HEK293T (cell line): ENCODE data around the gene SH3PXD2B.

Experiments used
- CTCF ChIA-PET: fragments of 350-600 bp; formaldehyde crosslinking; extraction: SDS; loops from one replicate; lab custom pipeline; 2021; ENCODE audit warnings: antibody characterized with exemption, inconsistent platforms; lab: Yijun Ruan, JAX
- POLR2A ChIA-PET: fragments of 350-600 bp; formaldehyde crosslinking; extraction: SDS; loops from one replicate; lab custom pipeline; 2020; ENCODE audit warnings: antibody characterized with exemption, inconsistent platforms; lab: Yijun Ruan, JAX
- DNase-seq: peaks from one replicate; pipeline ENCODE4 v3.0.0; 2012; ENCODE audit warnings: mixed read lengths; ENCODE audit errors: extremely low spot score
- ARNT ChIP-seq: fragments of 450-650 bp; IDR thresholded peaks from 2 replicates; pipeline ENCODE4 v1.6.1; 2017; ENCODE audit warnings: mild to moderate bottlenecking
- BHLHE40 ChIP-seq: fragments of 450-650 bp; IDR thresholded peaks from 2 replicates; pipeline ENCODE4 v1.6.1; 2016; ENCODE audit warnings: mild to moderate bottlenecking, moderate library complexity, borderline replicate concordance
- CTBP1 ChIP-seq: fragments of 450-650 bp; IDR thresholded peaks from 2 replicates; pipeline ENCODE4 v1.6.1; 2016; ENCODE audit warnings: borderline replicate concordance
- ELF4 ChIP-seq: fragments of 450-650 bp; IDR thresholded peaks from 2 replicates; pipeline ENCODE4 v1.6.1; 2017; ENCODE audit warnings: antibody characterized with exemption
- FOXA1 ChIP-seq: fragments of 450-650 bp; IDR thresholded peaks from 2 replicates; pipeline ENCODE4 v1.6.1; 2016; ENCODE audit warnings: mild to moderate bottlenecking
- FOXK2 ChIP-seq: fragments of 450-650 bp; IDR thresholded peaks from 2 replicates; pipeline ENCODE4 v1.6.1; 2016; ENCODE audit warnings: mild to moderate bottlenecking
- FOXM1 ChIP-seq: fragments of 450-650 bp; IDR thresholded peaks from 2 replicates; pipeline ENCODE4 v1.6.1; 2017; ENCODE audit warnings: mild to moderate bottlenecking, borderline replicate concordance
- HDGF ChIP-seq: fragments of 450-650 bp; IDR thresholded peaks from 2 replicates; pipeline ENCODE4 v1.6.1; 2017; ENCODE audit warnings: antibody characterized with exemption, borderline replicate concordance
- L3MBTL2 ChIP-seq: fragments of 450-650 bp; conservative IDR thresholded peaks from 2 replicates; pipeline ENCODE4 v1.6.1; 2016; ENCODE audit warnings: mild to moderate bottlenecking
- LEF1 ChIP-seq: fragments of 450-650 bp; IDR thresholded peaks from 2 replicates; pipeline ENCODE4 v1.6.1; 2017; ENCODE audit warnings: mild to moderate bottlenecking, borderline replicate concordance
- NFRKB ChIP-seq: fragments of 450-650 bp; IDR thresholded peaks from 2 replicates; pipeline ENCODE4 v1.6.1; 2016; ENCODE audit warnings: mild to moderate bottlenecking, moderate library complexity
- SP1 ChIP-seq: fragments of 450-650 bp; IDR thresholded peaks from 2 replicates; pipeline ENCODE4 v1.6.1; 2017
- SUZ12 ChIP-seq: fragments of 450-650 bp; IDR thresholded peaks from 2 replicates; pipeline ENCODE4 v1.6.1; 2016; ENCODE audit warnings: mild to moderate bottlenecking
- TARDBP ChIP-seq: fragments of 450-650 bp; IDR thresholded peaks from 2 replicates; pipeline ENCODE4 v1.6.1; 2016
- ZNF384 ChIP-seq: fragments of 450-650 bp; IDR thresholded peaks from 2 replicates; pipeline ENCODE4 v1.6.1; 2016
- TF ChIP-seq, protein P1 (sequence below): fragments of 450-650 bp; IDR thresholded peaks from 2 replicates; pipeline ENCODE4 v1.6.1; 2016

The SH3PXD2B gene

DNA sequence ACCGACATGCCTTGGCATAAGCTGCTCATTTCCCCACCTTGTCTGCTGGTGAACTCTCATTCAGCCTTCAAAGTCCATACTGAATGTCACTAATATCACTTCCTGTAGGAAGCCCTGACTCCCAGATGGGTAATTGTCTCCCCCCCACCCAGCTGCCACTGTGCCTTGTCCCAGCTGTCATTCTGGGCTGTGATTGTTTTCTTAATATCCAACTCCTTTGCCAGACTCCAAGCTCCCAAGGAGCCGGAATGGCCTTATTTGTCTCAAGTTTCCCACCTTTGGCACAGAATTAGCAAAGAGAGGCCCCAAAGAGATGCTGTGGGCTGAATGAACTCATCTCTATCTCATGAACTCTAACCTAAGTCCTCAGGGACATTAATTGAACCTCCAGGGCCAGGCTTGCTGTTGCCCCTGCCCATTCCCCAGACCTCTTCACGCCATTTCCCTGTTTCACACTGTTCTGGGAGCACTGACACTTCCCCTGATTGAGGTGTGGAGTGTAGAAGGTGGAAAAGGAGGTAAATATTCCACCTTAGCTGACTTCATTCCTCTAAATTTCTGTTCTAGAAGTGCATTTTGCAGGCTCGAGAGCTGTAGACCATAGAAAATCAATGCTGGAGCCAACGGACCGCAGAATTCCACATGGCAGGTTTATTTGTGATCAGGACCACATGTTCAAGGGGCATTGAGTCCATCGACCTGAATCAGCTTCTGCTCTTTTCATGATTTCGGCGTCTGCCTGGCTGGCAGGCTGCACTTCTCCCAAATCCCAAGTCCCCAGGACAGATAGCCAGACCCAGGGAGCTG lies 4.9 kb upstream of the SH3PXD2B start:
- ChIA-PET POLR2A (no interaction called here), CTCF (interaction anchor here (0.8 to 2.5 kb wide), 2 partner anchors 8 to 21 kb away, joined by 3 to 14 read pairs; no protein-coding TSS in a partner anchor)
- no peak for DNase-seq
- no peak for TF ChIP-seq FOXA1
- no peak for TF ChIP-seq SP1
- TF ChIP-seq TARDBP: no peak
- no peak for TF ChIP-seq HDGF
- TF ChIP-seq, protein P1, sequence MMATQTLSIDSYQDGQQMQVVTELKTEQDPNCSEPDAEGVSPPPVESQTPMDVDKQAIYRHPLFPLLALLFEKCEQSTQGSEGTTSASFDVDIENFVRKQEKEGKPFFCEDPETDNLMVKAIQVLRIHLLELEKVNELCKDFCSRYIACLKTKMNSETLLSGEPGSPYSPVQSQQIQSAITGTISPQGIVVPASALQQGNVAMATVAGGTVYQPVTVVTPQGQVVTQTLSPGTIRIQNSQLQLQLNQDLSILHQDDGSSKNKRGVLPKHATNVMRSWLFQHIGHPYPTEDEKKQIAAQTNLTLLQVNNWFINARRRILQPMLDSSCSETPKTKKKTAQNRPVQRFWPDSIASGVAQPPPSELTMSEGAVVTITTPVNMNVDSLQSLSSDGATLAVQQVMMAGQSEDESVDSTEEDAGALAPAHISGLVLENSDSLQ: no peak
- no peak for TF ChIP-seq ELF4
- no peak for TF ChIP-seq ARNT
- no peak for TF ChIP-seq FOXM1
- no peak for TF ChIP-seq BHLHE40
- TF ChIP-seq FOXK2: no peak
- no peak for TF ChIP-seq SUZ12
- TF ChIP-seq LEF1: no peak
- TF ChIP-seq CTBP1: no peak
- no peak for TF ChIP-seq ZNF384
- TF ChIP-seq L3MBTL2: no peak
- no peak for TF ChIP-seq NFRKB

DNA sequence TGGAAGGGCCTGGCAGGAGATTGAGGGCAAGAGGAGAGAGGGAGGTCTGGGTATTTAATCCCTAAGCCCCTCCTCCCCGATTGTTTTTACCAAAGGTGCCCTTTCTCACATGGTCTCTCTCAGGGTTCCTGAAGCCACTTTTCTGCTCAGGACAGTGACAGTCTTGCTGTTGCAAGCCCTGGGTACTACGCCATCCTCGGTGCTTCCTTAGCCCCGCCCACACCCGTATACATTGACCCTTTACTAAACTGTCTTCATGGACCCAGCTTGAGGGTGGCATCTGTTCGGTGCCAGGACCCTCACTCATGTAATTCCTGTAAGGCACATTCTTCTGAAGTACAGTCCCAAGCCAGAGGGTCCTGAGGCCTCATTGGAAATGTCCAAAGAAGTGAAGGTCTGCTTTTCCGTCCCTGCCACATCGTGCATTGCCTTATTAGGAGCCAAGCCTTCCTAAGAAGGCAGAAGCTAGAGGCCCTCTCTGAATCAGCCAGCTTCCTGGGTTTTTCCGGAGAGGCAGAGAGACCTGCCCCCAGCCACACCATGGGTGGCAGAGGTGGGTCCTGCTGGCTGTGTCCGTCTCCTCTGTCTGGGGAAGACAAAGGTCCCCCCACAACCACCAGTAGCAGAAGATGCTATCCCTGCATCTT lies 1.9 kb upstream of the SH3PXD2B start:
- ChIA-PET POLR2A (interaction anchor here (0.8 kb wide), 1 partner anchor 9 kb away, joined by 3 read pairs; no protein-coding TSS in a partner anchor), CTCF (no interaction called here)
- TF ChIP-seq TARDBP (no peak), FOXM1 (no peak), LEF1 (no peak), ELF4 (no peak), SUZ12 (no peak), L3MBTL2 (no peak), HDGF (no peak), SP1 (no peak), NFRKB (no peak), BHLHE40 (no peak)
- TF ChIP-seq, protein P1: no peak
- no peak for DNase-seq

DNA sequence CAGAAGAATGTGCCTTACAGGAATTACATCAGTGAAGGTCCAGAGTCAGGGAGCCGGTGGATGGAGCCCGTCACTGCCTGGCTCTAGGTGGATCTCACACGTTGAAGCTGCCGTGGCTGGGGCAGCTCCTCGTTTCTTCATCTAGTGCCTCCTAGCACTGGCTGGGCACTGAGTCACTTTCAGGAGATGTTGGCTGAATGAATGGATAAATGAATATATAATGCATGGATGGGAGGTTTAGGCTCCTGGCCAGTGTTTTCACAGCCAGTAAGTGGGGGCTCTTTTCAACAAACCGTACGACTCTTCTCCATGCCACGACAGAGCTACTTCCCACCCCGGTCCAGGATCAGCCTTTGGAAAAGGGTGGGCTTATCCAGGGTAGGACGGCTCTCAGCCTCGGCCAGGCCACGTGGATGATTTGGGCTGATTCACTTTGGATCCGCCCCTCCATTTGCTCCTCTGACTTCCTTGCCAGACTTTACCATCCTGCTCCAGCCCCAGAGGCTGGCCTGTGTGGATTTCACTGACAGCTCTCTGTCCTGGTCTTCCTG lies 1.3 kb upstream of the SH3PXD2B start:
- POLR2A ChIA-PET: interaction anchor here (0.8 kb wide), 1 partner anchor 9 kb away, joined by 3 read pairs; no protein-coding TSS in a partner anchor
- CTCF ChIA-PET: no interaction called here
- DNase-seq: no peak
- TF ChIP-seq ELF4: no peak
- no peak for TF ChIP-seq CTBP1
- no peak for TF ChIP-seq L3MBTL2
- TF ChIP-seq LEF1: no peak
- TF ChIP-seq NFRKB: no peak
- no peak for TF ChIP-seq ARNT
- TF ChIP-seq FOXK2: no peak
- TF ChIP-seq, protein P1: no peak
- no peak for TF ChIP-seq TARDBP
- TF ChIP-seq FOXA1: no peak
- TF ChIP-seq SUZ12: no peak
- no peak for TF ChIP-seq ZNF384
- no peak for TF ChIP-seq HDGF
- no peak for TF ChIP-seq BHLHE40
- TF ChIP-seq FOXM1: no peak
- no peak for TF ChIP-seq SP1

DNA sequence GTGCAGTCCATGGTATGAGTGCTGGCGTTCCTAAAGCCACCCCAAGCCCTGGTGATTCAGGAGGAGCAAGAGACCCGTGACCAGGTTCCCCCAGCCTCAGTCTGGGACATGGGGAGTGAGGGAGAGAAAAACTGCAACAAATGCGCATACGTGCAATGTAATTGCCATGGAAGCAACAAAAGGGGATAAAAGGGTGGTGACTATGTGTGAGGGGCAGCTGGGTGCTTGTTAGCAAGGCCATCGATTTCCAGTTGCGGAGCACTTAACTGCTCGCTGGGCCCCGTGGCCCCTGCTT lies 709 bp upstream of the SH3PXD2B start:
- DNase-seq: no peak
- ChIA-PET POLR2A (no interaction called here), CTCF (no interaction called here)
- TF ChIP-seq LEF1 (no peak), BHLHE40 (no peak), SP1 (no peak), ELF4 (no peak), CTBP1 (no peak), HDGF (no peak), L3MBTL2 (no peak), TARDBP (no peak), SUZ12 (no peak), NFRKB (no peak), ZNF384 (no peak)
- TF ChIP-seq, protein P1: no peak

DNA sequence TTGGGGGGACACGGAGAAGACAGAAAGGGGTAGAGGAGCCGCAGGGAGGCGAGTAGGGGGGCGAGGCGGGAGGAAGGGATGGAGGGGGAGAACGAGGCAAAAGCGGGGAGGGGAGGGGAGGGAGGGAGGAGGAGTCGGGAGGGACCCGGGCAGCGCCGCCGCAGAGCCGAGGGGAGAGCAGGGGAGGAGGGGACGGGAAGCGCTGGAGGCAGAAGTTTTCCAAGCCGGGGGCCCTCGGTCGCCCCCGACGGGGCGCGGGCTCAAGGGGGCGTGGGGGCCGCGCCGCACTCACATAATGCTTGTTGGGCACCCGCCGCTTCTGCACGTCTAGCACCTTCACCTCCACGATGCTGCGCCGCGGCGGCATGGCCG lies 353 bp downstream of the SH3PXD2B start:
- TF ChIP-seq ZNF384 (no peak), L3MBTL2 (no peak), SUZ12 (no peak), CTBP1 (no peak), LEF1 (no peak), ELF4 (no peak), FOXA1 (no peak), NFRKB (no peak), FOXK2 (no peak)
- POLR2A ChIA-PET: no interaction called here
- peak; percentile 61 for DNase-seq
- CTCF ChIA-PET: interaction anchor here (1.4 kb wide), 1 partner anchor 20 kb away, joined by 4 read pairs; no protein-coding TSS in a partner anchor
